ENCODE measurements around the gene PLA2G6. TPM values are rescaled to one million over a fixed set of nuclear protein-coding genes. Genes with fewer than 3 reads are reported as not detected.
"Not testable (repeated sequence)": the region's sequence is repeated elsewhere in the genome, so short reads cannot be mapped to it uniquely, and the experiment has no call there.

The PLA2G6 gene
- total RNA-seq, 2 experiments from 2014 or later, result 52.4 to 53.6 TPM

DNA sequence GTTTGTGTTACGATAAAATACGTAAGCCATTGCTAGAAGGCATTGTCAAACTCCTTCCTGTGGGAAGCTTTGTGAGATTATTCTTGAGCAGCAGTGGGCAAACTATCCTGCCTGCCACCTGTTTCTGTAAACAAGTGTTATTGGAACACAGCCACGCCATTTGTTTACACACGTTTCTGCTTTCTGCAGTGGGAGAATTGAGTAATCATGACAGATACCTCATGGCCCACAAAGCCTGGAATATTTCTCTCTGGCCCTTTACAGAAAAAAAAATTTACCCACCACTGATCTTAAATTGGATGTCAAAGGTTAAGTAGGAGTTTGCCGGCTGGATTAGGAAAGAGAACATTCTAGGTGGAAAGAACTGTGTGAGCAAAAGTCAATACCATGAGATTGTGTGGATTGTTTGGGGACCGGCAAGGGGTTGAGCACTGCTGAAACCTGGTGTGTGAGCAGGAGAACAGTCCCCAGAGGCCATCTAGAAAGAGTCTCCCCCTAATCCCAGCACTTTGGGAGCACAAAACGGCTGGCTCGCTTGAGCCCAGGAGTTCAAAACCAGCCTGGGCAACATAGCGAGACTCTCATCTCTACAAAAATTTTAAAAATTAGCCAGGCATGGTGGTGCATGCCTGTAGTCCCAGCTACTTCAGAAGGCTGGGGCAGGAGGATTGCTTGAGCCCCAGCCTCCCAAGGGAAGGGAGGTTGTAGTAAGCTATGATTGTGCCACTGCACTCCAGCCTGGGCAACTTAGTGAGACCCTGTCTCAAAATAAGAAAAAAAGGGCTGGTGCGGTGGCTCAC lies 6.0 kb upstream of the PLA2G6 start:
- Mint-ChIP-seq H3K9me3 (no peaks in the 10 kb centered on the region), H3K4me3 (no peak overlapping the region), H3K4me1 (ENCODE audit: low read depth) (peaks cover 4% of the 10 kb centered on the region), H3K27ac (no peak overlapping the region), H3K36me3 (ENCODE audit: low read depth) (no peaks in the 10 kb centered on the region), H3K27me3 (peaks cover under 1% of the 10 kb centered on the region)
- DNase-seq, result no peak
- no peak for ATAC-seq
- intact Hi-C loops (cut with micrococcal nuclease), result no loop called here
- no peak for TF ChIP-seq CTCF (IDR thresholded peaks at IDR 0.05)
- ChIA-PET POLR2A (interaction anchor here (0.6 kb wide), 1 partner anchor 18 kb away, joined by 3 read pairs; no protein-coding TSS in a partner anchor), CTCF (interaction anchor here (0.8 to 1.3 kb wide), 4 partner anchors 11 to 136 kb away, joined by 3 to 5 read pairs (median 4); partner anchors contain the start of gene MAFF)

GRCh38 chr22:38186429-38186828 lies 4.8 kb upstream of the PLA2G6 start:
- Mint-ChIP-seq H3K9me3 (no peaks in the 10 kb centered on the region), H3K27ac (no peak overlapping the region), H3K36me3 (ENCODE audit: low read depth) (no peaks in the 10 kb centered on the region), H3K4me3 (no peak overlapping the region), H3K4me1 (ENCODE audit: low read depth) (peaks cover 7% of the 10 kb centered on the region), H3K27me3 (no peaks in the 10 kb centered on the region)
- no peak for DNase-seq
- CTCF ChIA-PET, result interaction anchor here (1.2 to 1.3 kb wide), 2 partner anchors 72 to 134 kb away, joined by 3 to 4 read pairs; no protein-coding TSS in a partner anchor
- no peak for ATAC-seq
- intact Hi-C loops (cut with micrococcal nuclease), result no loop called here
- POLR2A ChIA-PET, result interaction anchor here (1.0 kb wide), 1 partner anchor 15 kb away, joined by 3 read pairs; the partner anchor contains the start of gene MAFF
- TF ChIP-seq CTCF (IDR thresholded peaks at IDR 0.05), result no peak

DNA sequence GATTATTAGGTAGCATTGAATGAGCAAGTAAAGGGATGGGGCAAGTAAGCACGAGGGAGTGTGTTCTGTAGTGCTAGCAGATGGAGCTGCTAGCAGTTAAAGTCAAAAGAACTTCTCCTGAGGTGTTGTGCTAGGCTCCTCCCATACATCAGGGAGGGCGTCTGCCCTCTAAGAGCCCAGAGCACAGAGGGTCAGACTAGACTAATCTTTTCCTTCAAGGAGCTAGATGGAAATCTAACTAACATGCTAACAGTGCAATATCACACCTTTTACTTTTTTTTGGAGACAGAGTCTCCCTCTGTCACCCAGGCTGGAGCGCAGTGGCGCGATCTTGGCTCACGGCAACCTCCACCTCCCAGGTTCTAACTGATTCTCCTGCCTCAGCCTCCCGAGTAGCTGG lies 3.2 kb upstream of the PLA2G6 start:
- H3K36me3 Mint-ChIP-seq (ENCODE audit: low read depth), result no peaks in the 10 kb centered on the region
- H3K4me1 Mint-ChIP-seq (ENCODE audit: low read depth), result peaks cover 17% of the 10 kb centered on the region
- H3K27ac Mint-ChIP-seq, result no peak overlapping the region
- no peak for ATAC-seq
- ChIA-PET CTCF (interaction anchor here (0.7 kb wide), 1 partner anchor 70 kb away, joined by 3 read pairs; no protein-coding TSS in a partner anchor), POLR2A (interaction anchor here (0.7 to 1.0 kb wide), 2 partner anchors 16 to 21 kb away, joined by 3 to 5 read pairs; no protein-coding TSS in a partner anchor)
- no peaks in the 10 kb centered on the region for H3K9me3 Mint-ChIP-seq
- intact Hi-C loops (cut with micrococcal nuclease), result no loop called here
- no peaks in the 10 kb centered on the region for H3K27me3 Mint-ChIP-seq
- TF ChIP-seq CTCF (IDR thresholded peaks at IDR 0.05), result no peak
- H3K4me3 Mint-ChIP-seq, result no peak overlapping the region
- DNase-seq, result no peak

DNA sequence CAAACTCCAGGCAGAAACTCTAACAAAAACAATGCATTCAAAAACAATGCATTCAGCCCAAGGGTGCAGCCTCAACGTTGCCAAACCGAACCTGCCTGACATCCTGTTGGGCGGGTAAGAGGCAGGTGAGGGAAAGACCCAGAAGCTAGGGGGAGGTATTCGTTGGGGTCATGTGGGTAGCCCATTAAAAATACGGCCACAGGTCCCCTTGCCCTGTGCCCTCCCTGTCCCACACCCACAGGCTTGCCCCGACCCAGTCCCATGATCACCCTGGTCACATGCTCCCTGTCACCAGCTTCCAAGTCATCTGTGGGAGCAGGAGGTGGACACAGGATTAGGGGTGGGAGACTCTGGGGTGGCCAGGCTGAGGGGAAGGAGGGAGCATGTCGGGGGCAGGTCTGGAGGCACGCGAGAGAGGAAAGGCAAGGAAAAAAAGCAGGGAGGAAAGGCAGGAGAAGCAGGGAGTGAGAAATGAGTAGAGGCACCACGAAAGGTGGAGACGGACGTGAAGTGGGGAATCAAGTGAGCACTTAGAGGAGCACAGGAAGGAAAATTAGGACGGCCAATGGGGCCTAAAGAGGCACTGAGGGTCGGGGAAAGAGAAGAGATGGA lies 683 bp downstream of the PLA2G6 start:
- POLR2A ChIA-PET, result interaction anchor here (1.0 to 2.8 kb wide), 3 partner anchors 21 to 91 kb away, joined by 5 to 21 read pairs (median 5); partner anchors contain the start of gene MAFF
- Mint-ChIP-seq H3K36me3 (ENCODE audit: low read depth) (peaks cover 7% of the 10 kb centered on the region), H3K4me1 (ENCODE audit: low read depth) (peaks cover 48% of the 10 kb centered on the region), H3K27me3 (no peaks in the 10 kb centered on the region), H3K9me3 (no peaks in the 10 kb centered on the region), H3K4me3 (peak overlapping the region; percentile 94), H3K27ac (peak overlapping the region; percentile 97)
- no peak for TF ChIP-seq CTCF (IDR thresholded peaks at IDR 0.05)
- CTCF ChIA-PET, result interaction anchor here (1.0 to 2.9 kb wide), 2 partner anchors 22 to 80 kb away, joined by 4 to 11 read pairs; partner anchors contain the start of gene MAFF
- DNase-seq (peak; percentile 62), ATAC-seq (no peak)
- intact Hi-C loops (cut with micrococcal nuclease), result no loop called here

GRCh38 chr22:38178605-38178937 lies 3.1 kb downstream of the PLA2G6 start:
- ATAC-seq; DNase-seq; H3K9me3 Mint-ChIP-seq; H3K27me3 Mint-ChIP-seq; H3K36me3 Mint-ChIP-seq (ENCODE audit: low read depth); H3K4me3 Mint-ChIP-seq; H3K27ac Mint-ChIP-seq; intact Hi-C loops (cut with micrococcal nuclease): not testable (repeated sequence)
- ChIA-PET POLR2A (interaction anchor here (0.6 to 1.8 kb wide), 3 partner anchors 12 to 23 kb away, joined by 3 to 5 read pairs (median 4); partner anchors contain the start of gene MAFF), CTCF (interaction anchor here (0.7 to 1.7 kb wide), 5 partner anchors 11 to 81 kb away, joined by 3 to 7 read pairs (median 3); partner anchors contain the start of gene MAFF)
- H3K4me1 Mint-ChIP-seq (ENCODE audit: low read depth), result peaks cover 57% of the 10 kb centered on the region

Measured in activated CD8-positive, alpha-beta T cell treated with anti-CD3 and anti-CD28 coated beads for 36 hours (primary cell).